Retinal pigment epithelial cell (primary cell): ENCODE results near the gene SARDH.

ENCODE experiments used
- DNase-seq: peaks from one replicate; pipeline ENCODE4 v3.0.0-alpha.2; 2010; ENCODE audit warnings: low read depth
- H3K4me3 ChIP-seq: 2 replicates; pipeline ENCODE4 v1.5.1; 2011; ENCODE audit warnings: mild to moderate bottlenecking, low read length, control low read depth, moderate library complexity
- TF ChIP-seq, protein P1 (sequence below): conservative IDR thresholded peaks from 2 replicates; pipeline ENCODE4 v1.5.1; 2011; ENCODE audit warnings: low read depth, low read length, control low read depth, inconsistent platforms

Gene SARDH

DNA sequence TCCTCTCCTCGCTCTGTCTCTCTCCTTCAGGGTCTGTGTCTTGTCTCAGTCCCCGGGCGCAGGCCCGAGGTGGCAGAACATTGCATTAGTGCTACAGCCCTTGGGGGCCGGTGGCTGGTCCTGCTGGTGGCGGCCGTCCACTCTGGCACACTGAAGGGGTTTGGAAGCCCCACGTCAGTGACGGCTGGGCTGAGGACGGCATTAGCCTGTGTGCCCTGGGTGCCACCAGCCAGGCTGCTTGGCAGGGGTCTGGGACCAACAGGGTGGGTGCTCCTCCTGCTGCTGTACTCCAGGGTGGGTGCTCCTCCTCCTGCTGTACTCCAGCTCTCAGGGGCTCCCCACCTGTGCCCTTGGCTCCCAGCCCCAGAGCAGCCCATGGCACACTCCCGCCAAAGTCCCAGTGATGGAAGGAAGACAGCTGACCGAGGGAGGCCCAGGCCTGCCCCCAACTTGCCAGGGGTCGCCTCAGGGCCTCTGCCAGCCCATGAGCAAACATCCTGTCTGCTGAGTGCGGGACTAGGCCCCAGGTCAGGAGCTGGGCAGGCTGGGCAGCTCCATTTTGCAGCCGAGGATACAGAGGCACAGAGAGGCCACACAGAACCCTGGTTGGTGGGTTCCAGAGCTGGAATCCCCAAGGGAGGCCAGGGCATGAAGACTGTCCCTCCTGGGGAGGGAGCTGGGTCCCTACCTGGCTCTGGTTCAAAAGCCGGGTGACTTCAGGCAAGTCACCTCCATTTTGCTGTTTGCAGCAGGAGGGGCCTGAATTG, 27.3 kb downstream of the SARDH start:
- TF ChIP-seq, protein P1, sequence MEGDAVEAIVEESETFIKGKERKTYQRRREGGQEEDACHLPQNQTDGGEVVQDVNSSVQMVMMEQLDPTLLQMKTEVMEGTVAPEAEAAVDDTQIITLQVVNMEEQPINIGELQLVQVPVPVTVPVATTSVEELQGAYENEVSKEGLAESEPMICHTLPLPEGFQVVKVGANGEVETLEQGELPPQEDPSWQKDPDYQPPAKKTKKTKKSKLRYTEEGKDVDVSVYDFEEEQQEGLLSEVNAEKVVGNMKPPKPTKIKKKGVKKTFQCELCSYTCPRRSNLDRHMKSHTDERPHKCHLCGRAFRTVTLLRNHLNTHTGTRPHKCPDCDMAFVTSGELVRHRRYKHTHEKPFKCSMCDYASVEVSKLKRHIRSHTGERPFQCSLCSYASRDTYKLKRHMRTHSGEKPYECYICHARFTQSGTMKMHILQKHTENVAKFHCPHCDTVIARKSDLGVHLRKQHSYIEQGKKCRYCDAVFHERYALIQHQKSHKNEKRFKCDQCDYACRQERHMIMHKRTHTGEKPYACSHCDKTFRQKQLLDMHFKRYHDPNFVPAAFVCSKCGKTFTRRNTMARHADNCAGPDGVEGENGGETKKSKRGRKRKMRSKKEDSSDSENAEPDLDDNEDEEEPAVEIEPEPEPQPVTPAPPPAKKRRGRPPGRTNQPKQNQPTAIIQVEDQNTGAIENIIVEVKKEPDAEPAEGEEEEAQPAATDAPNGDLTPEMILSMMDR, result no peak
- no peak overlapping the region for H3K4me3 ChIP-seq
- no peak for DNase-seq

DNA sequence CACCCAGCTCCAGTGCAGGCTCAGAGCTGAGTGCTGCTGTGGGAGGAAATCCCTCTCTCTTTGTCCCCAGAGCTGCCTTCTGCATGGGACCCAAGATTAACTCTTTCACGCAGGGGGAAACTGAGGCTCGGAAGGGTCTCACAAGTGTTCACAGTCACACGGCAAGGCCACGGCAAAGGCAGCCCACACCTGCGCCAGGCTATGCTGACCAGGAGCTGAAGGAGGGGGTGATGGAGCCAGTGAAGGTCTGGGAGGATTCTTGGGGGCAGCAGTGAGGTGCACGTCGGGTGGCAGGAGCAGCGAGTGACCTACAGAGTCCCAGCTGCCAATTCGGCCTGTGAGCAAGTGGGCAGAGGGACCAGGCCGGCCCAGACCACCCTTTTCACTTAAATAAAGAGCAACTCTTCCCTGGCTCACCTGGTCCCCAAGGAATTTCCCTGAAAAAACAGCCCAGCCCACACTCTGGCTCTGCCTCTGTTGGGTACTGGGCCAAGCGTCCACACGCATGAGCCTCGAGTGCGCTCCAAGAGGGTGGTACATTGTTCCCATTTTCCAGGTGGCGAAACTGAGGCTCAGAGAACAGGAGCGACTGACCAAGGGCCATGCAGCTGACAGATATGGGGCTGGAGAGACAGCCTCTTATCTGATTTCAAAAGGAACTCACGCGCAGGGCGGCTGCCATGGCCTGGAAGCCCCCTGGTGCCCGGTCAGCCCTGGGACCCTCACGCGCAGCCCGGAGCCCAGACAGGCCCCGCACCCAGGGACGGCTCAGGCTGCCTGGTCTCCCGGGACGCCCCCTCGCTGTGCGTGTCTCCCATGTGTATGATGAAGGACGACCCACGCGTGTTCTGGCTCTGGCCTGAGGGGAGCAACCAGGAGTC, 28.2 kb downstream of the SARDH start:
- no peak overlapping the region for H3K4me3 ChIP-seq
- no peak for DNase-seq
- TF ChIP-seq, protein P1, result no peak

DNA sequence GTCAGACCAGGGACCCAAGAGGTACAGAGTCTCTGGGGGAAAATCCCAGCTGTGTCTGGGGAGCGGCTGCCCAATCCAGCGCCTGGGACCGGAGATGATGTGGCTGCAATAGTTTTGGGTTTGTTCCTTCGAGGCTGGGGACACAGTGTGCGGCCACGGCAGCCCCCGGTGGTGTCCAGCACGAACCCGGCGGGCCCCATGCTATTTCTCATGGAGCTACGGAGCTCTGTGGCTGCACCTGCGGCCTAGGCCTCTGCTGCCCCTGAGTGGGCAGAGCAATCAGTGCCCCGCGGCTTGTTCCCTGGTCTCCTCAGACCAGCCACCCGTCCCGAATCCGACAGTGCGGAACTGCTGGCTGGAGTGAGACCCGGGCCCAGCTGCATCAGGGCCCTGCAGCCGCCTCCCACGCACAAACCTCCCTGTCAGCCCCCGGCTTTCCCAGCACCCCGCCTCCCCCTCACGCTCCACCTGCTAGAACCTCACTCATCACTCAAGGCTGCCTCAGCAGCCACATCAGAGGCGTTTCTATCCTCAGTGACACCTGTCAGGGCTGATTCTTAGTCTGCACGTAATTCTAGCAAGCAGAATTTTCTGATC, 29.0 kb downstream of the SARDH start:
- no peak overlapping the region for H3K4me3 ChIP-seq
- TF ChIP-seq, protein P1, result no peak
- DNase-seq, result no peak

DNA sequence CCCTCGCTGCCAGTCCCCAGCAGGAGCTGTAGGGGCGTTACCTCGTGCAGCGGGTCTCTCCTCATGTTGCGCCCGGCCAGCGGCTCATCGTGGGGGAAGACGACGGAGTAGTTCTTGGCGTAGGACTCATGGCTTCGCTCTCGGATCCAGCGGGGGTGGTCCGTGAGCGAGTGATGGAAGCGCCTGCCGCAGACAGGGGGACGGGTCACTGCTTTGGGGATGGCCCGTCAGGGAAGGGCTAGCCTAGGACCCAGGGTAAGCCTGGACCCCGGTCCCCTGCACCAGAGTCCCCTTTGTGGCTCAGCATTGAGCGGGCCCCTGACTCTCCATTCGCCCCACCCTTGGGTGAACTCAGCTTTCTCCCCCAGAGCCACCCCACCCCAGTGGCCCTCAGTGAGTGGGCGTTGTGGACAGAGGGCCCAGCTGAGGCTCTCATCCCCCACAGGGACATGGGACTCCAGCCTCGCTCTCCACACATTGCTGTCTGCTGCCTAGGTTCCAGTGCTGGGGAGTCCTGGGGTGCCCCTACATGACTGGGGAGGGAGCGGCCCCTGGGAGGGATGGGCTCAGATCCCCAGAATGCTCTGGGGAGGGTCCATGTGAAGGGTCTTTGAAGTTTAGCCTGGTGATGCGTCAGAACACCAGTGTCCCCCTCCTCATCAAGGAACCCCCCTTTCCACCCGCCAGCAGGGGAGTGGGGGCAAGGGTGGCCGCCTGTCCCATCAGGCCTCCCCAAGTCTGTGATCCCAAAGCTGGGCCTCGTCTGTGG, 29.7 kb downstream of the SARDH start:
- TF ChIP-seq, protein P1, result no peak
- no peak for DNase-seq
- H3K4me3 ChIP-seq, result no peak overlapping the region

DNA sequence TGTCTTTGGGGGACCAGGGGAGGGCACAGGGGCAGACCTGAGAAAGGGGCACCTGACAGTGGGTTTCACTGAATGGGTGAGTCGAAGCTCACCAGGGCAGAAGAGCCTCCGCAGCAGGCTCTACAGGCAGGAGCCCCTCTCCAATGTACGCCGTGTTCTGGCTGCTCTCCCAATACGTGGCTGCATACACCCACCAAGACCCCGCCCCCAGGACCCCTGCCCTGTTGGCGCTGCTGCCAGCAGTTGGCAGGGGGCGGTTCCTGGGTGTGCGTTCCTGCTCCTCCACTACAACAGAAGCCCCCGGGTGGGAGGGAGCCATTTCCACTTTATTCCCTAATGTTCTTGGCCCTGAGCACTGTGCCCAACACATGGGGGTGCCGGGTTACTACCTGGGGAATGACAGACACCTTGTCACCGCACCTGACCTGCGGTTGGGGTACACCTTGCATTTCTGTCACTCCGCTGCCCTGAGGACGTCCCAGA, 30.3 kb downstream of the SARDH start:
- TF ChIP-seq, protein P1, result no peak
- H3K4me3 ChIP-seq, result no peak overlapping the region
- no peak for DNase-seq

DNA sequence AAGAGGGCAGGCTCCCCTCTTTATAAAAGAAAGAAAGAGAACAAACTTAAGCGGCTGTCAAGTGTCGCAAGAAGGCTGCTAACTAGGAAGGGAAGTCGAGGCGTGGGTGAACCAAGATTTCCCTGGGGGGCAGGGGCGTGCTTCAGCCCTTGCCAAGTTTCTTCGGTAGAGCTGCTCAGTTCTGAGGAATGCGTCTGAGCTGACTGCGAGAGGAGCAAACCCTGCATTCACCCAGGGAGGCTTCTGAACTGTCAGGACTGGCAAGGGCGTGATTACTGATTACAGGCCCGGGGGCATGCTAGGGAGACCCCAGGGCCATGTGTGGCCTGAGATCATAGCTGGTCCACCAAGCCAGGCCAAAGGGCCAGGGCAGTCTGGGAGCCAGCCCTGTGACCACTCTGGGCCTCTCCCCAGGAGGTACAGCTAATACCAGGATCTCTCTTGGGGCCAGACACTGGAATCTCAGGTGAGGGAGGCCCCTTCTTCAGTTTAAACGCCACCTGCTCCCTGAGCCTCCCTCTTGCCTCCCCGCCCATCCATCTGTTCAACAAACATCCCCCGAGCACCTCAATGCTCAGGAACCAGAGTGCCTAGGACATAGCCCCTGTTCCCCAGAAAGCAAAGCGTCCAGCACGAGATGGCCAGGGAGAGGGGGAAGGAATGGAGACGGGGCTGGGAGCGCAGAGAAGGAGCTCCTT, 30.9 kb downstream of the SARDH start:
- DNase-seq, result no peak
- TF ChIP-seq, protein P1, result no peak
- H3K4me3 ChIP-seq, result no peak overlapping the region
